RCC 7860 (cell line): ENCODE results near the gene ZNF614.
A peak's percentile ranks its signal among the peaks of the same experiment; 100 is the strongest.
"Not testable (repeated sequence)": the region's sequence is repeated elsewhere in the genome, so short reads cannot be mapped to it uniquely, and the experiment has no call there.

Source experiments
- DNase-seq: peaks from one replicate; pipeline ENCODE4 v3.0.0-alpha.2; 2015; ENCODE audit warnings: low spot score
- FAIRE-seq: peaks from 2 replicates; lab custom pipeline; 2012; peaks lifted over from hg19 to GRCh38; lab: Jason Lieb, UNC

Gene ZNF614

GRCh38 chr19:52028027-52028779 lies at the start of gene ZNF614:
Gene ZNF614 (minus strand): TSS chr19:52028379. CDS start chr19:52025745, 2,634 bp downstream.
- DNase-seq, result peak; percentile 74
- FAIRE-seq, result peak; percentile 7

DNA sequence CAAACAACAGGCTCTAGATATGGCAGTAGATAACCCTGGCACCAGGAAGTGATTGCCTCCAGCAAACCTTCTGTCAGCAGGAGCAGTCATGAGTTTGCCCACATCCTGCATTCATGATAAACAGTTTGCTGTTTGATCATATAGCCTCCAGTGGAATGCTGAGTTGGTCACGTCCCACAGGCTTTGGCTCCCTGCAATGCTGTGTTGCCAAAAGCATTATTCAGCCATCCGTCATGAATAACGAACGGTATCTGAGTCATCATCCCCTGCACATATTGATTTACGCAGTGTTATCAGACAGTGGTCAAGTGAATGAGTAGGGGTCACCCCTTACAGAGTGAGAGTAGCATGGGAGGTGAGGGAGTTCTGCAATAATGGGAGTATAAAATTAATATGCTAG lies 42.3 kb upstream of the ZNF614 start:
- peak; percentile 55 for DNase-seq
- FAIRE-seq, result no peak

GRCh38 chr19:52069653-52070052 lies 41.5 kb upstream of the ZNF614 start:
- no peak for DNase-seq
- FAIRE-seq, result no peak

DNA sequence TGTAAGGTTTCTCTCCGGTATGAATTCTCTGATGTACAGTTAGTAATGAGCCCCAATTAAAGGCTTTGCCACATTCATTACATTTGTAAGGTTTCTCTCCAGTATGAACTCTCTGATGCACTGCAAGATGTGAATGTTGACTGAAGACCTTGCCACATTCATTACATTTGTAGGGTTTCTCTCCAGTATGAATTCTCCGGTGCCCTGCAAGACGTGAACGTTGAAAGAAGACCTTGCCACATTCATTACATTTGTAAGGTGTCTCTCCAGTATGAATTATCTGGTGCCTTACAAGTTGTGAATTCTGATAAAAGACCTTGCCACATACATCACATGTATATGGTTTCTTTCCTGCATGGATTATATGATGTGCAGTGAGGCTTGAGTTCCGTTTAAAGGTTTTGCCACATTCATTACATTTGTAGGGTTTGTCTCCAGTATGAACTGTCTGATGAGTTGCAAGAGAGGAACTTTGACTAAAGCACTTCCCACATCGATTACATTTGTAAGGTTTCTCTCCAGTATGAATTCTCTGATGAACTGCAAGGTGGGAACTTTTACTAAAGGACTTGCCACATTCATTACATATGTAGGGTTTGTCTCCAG lies 38.2 kb upstream of the ZNF614 start:
- DNase-seq (no peak), FAIRE-seq (no peak)

DNA sequence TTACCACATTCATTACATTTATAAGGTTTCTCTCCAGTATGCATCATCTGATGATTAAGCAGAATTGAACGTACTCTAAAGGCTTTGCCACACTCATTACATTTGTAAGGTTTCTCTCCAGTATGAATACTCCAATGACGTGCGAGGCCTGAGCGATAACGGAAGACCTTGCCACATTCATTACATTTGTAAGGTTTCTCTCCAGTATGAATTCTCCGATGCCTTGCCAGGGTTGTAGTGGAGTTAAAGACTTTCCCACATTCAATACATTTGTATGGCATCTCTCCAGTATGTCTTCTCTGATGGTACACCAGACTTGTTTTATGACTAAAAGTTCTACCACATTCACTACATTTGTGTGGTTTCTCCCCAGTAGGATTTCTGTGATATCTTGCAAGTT lies 37.2 kb upstream of the ZNF614 start:
- FAIRE-seq (no peak), DNase-seq (no peak)

- not testable (repeated sequence) for FAIRE-seq, DNase-seq
These were observed 28.3 kb upstream of the ZNF614 start for GRCh38 chr19:52056480-52056879.

- DNase-seq, FAIRE-seq: not testable (repeated sequence)
These were observed 23.6 kb upstream of the ZNF614 start for GRCh38 chr19:52051736-52052135.

DNA sequence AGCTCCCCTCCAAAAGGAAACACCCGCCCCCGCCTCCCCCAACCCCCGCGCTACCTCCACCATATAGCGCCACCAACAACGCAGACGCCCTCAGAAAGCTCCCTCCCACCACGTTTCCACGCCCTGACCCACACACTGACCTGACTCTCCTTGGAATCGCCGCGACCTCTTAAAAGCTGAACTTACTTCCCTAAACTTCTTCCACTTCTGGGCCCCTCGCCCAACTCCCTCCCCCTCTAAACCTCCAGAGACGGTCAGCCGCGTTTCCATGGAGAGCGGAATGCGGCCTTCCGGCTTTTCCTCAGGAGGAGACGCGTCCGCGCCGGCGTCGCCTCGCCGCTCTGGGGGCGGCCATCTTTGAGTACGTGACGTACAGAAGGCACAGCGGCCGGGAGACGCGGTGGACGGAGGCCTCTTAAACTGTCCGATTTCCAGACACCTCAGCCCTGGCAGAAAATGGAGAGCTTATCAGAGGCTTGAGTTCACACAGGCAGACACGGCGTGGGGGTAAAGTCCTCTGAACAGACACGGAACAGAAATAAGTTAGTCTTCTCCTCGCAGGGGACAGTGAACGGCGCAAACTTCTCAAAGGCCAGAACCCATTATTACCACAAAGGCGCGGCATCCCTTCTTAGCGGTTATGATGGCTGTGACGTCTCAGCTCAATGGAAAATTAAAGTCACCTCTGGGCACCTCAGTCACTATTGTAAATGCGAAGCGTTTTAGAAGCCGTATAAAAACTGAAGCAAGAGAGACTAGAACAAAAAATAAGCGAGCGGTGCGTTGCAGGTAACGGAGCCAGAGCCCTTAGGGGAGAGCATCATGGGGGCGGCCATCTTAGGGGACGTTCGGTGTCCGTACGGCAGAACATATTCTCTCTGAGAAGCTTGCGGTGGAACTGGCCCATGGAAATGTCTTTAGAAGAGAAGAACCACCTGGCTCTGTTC lies 20.6 kb upstream of the ZNF614 start, which contains the start of gene ZNF432:
Gene ZNF432 (minus strand): TSS at position 284 of the 947 bp plus-strand sequence. CDS start 1,970 bp downstream, outside the sequence.
- no peak for FAIRE-seq

DNA sequence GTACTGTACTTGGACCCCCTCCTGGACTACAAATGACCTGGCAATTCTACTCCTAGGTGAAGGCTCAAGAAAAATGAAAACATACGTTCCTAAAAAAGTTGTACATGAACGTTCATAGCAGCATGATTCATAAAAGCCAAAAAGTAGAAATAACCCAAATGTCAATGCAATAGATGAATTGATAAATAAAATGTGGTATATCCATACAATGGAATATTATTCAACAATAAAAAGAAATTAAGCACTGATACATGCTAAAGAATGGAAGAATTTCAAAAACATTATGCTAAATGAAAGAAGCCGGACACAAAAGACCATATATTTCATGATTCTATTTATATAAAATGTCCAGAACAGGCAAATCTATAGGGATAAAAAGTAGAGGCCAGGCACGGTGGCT lies 11.0 kb upstream of the ZNF614 start:
- no peak for FAIRE-seq
- no peak for DNase-seq

More for the DNA sequence above, 20.6 kb upstream of the ZNF614 start, which contains the start of gene ZNF432:
- DNase-seq, result peak; percentile 42

- FAIRE-seq (no peak), DNase-seq (no peak)
These were observed 6.0 kb upstream of the ZNF614 start for GRCh38 chr19:52034051-52034728.

GRCh38 chr19:52028780-52029123 lies 573 bp upstream of the ZNF614 start:
- FAIRE-seq, result no peak
- DNase-seq, result no peak

DNA sequence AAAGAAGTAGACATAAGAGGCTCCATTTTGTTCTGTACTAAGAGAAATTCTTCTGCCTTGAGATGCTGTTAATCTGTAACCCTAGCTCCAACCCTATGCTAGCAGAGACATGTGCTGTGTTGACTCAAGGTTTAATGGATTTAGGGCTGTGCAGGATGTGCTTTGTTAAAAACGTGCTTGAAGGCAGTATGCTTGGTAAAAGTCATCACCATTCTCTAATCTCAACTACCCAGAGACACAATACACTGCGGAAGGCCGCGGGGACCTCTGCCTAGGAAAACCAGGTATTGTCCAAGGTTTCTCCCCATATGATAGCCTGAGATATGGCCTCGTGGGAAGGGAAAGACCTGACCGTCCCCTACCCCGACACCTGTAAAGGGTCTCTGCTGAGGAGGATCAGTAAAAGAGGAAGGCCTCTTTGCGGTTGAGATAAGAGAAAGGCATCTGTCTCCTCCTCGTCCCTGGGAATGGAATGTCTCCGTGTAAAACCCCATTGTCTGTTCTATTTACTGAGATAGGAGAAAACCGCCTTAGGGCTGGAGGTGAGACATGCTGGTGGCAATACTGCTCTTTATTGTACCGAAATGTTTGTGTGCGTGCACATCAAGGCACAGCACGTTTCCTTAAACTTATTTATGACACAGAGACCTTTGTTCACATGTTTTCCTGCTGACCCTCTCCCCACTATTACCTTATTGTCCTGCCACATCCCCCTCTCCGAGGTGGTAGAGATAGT lies 1.8 kb downstream of the ZNF614 start:
- not testable (repeated sequence) for DNase-seq

GRCh38 chr19:52024478-52024877 lies 3.7 kb downstream of the ZNF614 start:
- not testable (repeated sequence) for FAIRE-seq, DNase-seq

More for the DNA sequence above, 1.8 kb downstream of the ZNF614 start:
- FAIRE-seq, result not testable (repeated sequence)

GRCh38 chr19:52022193-52022592 lies 6.0 kb downstream of the ZNF614 start:
- no peak for DNase-seq
- FAIRE-seq, result no peak

DNA sequence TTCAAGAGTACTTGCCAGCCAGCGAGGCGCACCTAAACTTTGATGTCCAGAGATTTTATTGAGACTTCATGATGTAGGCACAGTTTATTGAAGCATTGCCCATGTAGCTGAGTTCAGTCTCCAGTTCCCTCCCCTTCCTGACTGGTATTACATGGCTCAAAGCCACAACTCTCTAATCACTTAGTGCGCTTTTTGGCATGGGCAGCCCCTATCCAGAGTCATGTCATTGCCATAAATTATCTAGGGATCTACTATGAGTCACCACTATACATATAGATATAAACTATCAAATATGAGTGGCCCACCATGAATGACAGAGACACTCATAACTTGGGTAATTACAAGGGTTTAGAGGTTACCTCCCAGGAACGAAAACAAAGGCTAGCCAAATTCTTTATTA lies 7.7 kb downstream of the ZNF614 start:
- FAIRE-seq, result no peak
- no peak for DNase-seq

DNA sequence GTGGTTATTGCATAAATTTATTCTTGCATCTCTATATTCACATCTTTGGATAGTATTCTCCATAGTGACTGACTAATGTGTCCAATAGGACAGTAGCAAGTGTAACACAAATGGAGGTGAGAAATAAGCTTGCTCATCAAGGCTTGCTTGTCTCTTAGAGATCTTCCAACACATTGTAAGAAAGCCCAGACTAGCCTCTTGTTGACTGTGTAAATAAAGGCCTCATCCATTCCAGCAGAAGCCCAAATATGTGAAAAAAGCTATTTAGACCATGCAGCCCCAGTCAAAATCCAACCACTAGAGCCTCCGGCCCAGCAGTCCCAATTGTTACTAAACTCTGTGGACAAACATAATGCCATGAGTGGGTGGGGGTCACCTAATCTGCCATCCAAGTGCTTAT lies 17.5 kb downstream of the ZNF614 start:
- DNase-seq (no peak), FAIRE-seq (no peak)

DNA sequence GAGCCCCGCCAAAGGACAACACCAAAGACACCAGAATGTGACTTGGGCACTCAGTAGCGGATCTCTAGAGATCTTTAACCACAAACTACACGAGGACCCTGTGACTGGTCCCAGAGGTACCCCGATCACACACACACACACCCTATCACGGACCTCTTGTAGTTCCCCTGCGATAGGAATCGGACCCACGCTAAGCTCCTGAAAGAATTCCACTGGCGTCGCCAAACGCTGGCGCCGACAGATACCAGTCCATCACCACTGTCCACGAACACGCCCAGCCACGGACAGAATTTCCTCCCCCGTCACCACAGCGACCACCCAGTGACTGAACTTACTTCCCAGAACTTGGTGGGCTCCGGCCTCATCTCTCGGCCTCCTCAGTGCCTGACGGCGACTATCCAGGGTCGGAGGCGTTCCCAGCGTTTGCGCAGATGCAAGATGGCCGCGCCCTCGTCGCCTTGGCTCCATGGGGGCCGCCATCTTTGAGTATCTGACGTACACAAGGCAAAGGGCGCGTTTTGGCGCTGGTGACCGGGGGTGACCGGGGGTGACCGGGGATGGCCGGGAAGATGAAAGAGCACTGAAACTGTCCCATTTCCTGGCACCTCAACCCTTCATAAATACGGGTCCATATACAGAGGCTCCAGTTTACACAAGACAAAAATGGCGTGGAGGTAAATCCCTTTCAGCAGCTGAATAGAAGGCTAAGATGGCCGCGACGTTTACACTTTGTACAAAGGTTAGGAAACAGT lies 20.2 kb downstream of the ZNF614 start, which contains the start of gene ZNF615:
Gene ZNF615 (minus strand): TSS at position 406 of the 752 bp plus-strand sequence. CDS start 4,500 bp downstream, outside the sequence.
- FAIRE-seq (no peak), DNase-seq (peak; percentile 50)

DNA sequence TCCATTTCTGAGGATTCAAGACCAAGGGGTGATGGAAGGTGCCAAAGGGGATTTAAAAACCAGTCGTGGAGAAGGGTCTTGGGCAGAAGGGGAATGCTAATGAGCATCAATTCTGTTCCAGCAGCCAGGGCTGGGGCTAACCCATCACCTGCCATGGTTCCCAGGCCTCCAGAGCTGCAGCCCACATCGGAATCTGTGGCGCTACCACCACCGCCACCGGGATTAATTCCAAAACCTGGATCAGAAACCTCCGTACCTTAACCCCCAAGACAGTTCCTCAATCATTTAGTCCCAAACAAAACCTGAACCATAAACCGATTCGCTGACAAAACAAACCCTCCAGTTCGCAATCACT lies 20.8 kb downstream of the ZNF614 start:
- no peak for DNase-seq

GRCh38 chr19:51994048-51994644 lies 34.0 kb downstream of the ZNF614 start:
- DNase-seq (no peak), FAIRE-seq (no peak)

More for the DNA sequence above, 20.8 kb downstream of the ZNF614 start:
- FAIRE-seq, result no peak
